ENCODE measurements around the gene AGBL4. TPM values are rescaled to one million over a fixed set of nuclear protein-coding genes. Genes with fewer than 3 reads are reported as not detected.

The AGBL4 gene
- not detected for polyA plus RNA-seq (2012; ENCODE audit: low read depth, missing spikeins)

DNA sequence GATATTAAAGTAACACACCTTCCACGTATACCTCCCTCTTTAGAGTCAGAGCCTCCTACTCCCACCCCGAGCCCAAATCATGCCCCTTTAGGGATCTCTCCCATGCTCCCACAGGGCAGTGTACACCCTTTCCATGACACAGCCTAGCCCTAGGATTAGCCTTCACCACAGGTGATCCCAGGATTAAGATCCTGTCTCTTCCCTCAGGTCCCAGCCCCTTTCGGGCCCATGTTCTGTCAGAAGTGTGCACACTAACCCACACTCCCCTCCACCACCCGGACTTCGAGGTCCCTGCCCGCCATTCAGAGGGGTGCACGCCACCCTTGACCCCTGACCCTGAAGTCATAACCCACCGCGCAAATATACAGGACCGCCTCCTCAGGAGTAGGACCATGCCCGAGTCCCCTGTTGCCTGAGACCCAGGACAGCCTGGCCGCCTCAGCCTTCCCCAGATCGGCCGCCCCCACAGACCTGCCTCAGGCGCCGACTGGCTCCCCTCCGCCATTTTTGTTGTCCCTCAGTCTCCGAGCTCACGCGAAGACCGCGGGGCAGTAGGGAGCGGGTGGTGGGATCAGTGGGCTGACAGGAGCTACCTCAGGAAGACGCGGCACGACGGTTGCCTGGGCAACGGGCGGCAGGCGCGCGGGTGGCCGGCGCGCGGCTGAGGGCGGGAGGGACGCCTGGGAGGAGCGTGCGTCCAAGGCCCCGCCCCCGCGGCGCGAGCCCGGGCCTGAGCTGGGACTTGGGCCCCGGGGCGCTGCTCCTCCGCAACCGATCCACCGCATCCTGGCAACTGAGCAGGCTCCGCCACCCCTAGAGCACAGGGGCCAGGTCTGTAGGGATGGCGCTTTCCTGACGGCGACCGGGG, at the start of gene AGBL4:
AGBL4 (minus strand) TSS at position 663 of the 868 bp plus-strand sequence.
- no peak for DNase-seq (ENCODE audit: insufficient read length, low spot score)
- TF ChIP-seq POLR2A (IDR thresholded peaks at IDR 0.05; ENCODE audit: low read depth, low read length) (no peak), POLR2AphosphoS5 (IDR thresholded peaks at IDR 0.05; ENCODE audit: low read depth, low read length) (no peak), POU2F2 (IDR thresholded peaks at IDR 0.05; ENCODE audit: low read depth, low read length) (no peak), PAX5 (IDR thresholded peaks at IDR 0.05; ENCODE audit: insufficient read depth, low read length, severe bottlenecking) (no peak)
- FAIRE-seq, result no peak

- DNase-seq (ENCODE audit: insufficient read length, low spot score), result no peak
- FAIRE-seq, result no peak
- TF ChIP-seq POU2F2 (IDR thresholded peaks at IDR 0.05; ENCODE audit: low read depth, low read length), result no peak
- TF ChIP-seq POLR2AphosphoS5 (IDR thresholded peaks at IDR 0.05; ENCODE audit: low read depth, low read length), result no peak
- no peak for TF ChIP-seq PAX5 (IDR thresholded peaks at IDR 0.05; ENCODE audit: insufficient read depth, low read length, severe bottlenecking)
- TF ChIP-seq POLR2A (IDR thresholded peaks at IDR 0.05; ENCODE audit: low read depth, low read length), result no peak
- no peak for TF ChIP-seq TAF1 (IDR thresholded peaks at IDR 0.05; ENCODE audit: low read depth, low read length)
- no peak for TF ChIP-seq SPI1 (IDR thresholded peaks at IDR 0.05; ENCODE audit: low read depth, low read length)
These were observed 43.1 kb upstream of the AGBL4 start for GRCh38 chr1:50066806-50067205.

DNA sequence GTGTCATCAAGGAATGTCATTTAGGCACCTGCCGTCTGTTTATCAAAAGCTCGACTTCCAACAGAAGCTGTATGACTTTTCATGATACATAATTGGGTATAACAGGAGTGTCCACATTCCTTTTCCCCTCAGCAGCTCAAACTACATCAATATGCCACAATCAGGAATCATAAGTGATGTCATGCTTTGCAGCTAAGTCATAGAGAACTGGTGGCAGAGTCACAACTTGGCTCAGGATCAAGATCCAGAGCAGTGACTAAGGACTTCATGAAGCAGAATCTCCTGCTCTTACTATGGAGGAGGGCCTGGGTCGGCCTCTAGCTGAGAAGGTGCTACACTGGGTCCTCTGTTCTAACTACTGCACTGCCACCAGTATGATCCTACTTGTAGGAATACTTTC, 36.5 kb upstream of the AGBL4 start:
- FAIRE-seq, result no peak
- DNase-seq (ENCODE audit: insufficient read length, low spot score), result no peak
- TF ChIP-seq TAF1 (IDR thresholded peaks at IDR 0.05; ENCODE audit: low read depth, low read length) (no peak), SPI1 (IDR thresholded peaks at IDR 0.05; ENCODE audit: low read depth, low read length) (no peak), POLR2A (IDR thresholded peaks at IDR 0.05; ENCODE audit: low read depth, low read length) (no peak), PAX5 (IDR thresholded peaks at IDR 0.05; ENCODE audit: insufficient read depth, low read length, severe bottlenecking) (no peak), POLR2AphosphoS5 (IDR thresholded peaks at IDR 0.05; ENCODE audit: low read depth, low read length) (no peak), POU2F2 (IDR thresholded peaks at IDR 0.05; ENCODE audit: low read depth, low read length) (no peak)

DNA sequence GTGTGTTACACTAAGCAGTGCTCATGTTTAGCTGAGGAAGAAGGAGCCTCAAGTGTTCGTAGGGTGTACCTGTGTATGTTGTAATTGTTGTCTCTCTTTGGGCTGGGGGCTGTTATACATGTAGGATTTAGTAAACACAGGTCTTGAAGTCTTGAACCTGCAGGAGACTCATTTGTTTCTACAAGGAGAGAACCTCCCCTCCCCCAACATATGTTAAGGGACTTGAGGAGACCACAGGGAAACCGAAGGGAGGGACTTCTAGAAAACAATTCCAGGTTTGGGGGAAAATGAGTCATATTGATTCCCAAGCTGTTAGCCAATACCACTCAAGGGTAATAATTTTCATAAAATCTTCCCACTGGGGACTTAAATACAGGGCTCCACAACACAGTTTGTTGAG, 25.0 kb upstream of the AGBL4 start:
- FAIRE-seq (no peak), DNase-seq (ENCODE audit: insufficient read length, low spot score) (no peak)
- TF ChIP-seq POU2F2 (IDR thresholded peaks at IDR 0.05; ENCODE audit: low read depth, low read length) (no peak), POLR2AphosphoS5 (IDR thresholded peaks at IDR 0.05; ENCODE audit: low read depth, low read length) (no peak), POLR2A (IDR thresholded peaks at IDR 0.05; ENCODE audit: low read depth, low read length) (no peak), PAX5 (IDR thresholded peaks at IDR 0.05; ENCODE audit: insufficient read depth, low read length, severe bottlenecking) (no peak), TAF1 (IDR thresholded peaks at IDR 0.05; ENCODE audit: low read depth, low read length) (no peak), SPI1 (IDR thresholded peaks at IDR 0.05; ENCODE audit: low read depth, low read length) (no peak)

GRCh38 chr1:50047916-50048694, 24.4 kb upstream of the AGBL4 start:
- FAIRE-seq (no peak), DNase-seq (ENCODE audit: insufficient read length, low spot score) (no peak)
- TF ChIP-seq TAF1 (IDR thresholded peaks at IDR 0.05; ENCODE audit: low read depth, low read length) (no peak), PAX5 (IDR thresholded peaks at IDR 0.05; ENCODE audit: insufficient read depth, low read length, severe bottlenecking) (no peak), POLR2A (IDR thresholded peaks at IDR 0.05; ENCODE audit: low read depth, low read length) (no peak), POU2F2 (IDR thresholded peaks at IDR 0.05; ENCODE audit: low read depth, low read length) (no peak), SPI1 (IDR thresholded peaks at IDR 0.05; ENCODE audit: low read depth, low read length) (no peak), POLR2AphosphoS5 (IDR thresholded peaks at IDR 0.05; ENCODE audit: low read depth, low read length) (no peak)

GRCh38 chr1:50038237-50038809, 14.6 kb upstream of the AGBL4 start:
- no peak for FAIRE-seq
- DNase-seq (ENCODE audit: insufficient read length, low spot score), result no peak

DNA sequence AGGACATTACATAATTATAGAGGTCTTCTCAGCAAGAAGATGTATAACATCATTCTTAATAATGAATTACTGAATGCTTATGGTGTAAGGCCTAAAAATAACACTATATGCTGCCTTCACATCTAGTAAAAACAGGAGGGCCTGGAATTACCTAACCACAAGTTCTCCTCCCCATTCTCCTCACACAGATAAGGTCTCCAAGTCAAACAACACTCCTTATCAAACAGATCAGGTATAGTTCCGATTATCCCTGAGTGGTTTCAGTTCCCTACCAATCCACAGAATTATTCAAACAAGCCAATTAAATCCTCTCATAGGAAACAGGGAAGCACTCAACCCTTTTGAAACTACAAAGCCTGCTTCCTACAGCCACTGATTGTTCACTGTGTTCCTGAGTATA, 4.0 kb upstream of the AGBL4 start:
- FAIRE-seq (no peak), DNase-seq (ENCODE audit: insufficient read length, low spot score) (no peak)
- TF ChIP-seq POLR2A (IDR thresholded peaks at IDR 0.05; ENCODE audit: low read depth, low read length) (no peak), SPI1 (IDR thresholded peaks at IDR 0.05; ENCODE audit: low read depth, low read length) (no peak), POLR2AphosphoS5 (IDR thresholded peaks at IDR 0.05; ENCODE audit: low read depth, low read length) (no peak), POU2F2 (IDR thresholded peaks at IDR 0.05; ENCODE audit: low read depth, low read length) (no peak), PAX5 (IDR thresholded peaks at IDR 0.05; ENCODE audit: insufficient read depth, low read length, severe bottlenecking) (no peak), TAF1 (IDR thresholded peaks at IDR 0.05; ENCODE audit: low read depth, low read length) (no peak)

More at GRCh38 chr1:50038237-50038809, 14.6 kb upstream of the AGBL4 start:
- TF ChIP-seq POLR2A (IDR thresholded peaks at IDR 0.05; ENCODE audit: low read depth, low read length) (no peak), SPI1 (IDR thresholded peaks at IDR 0.05; ENCODE audit: low read depth, low read length) (no peak), POU2F2 (IDR thresholded peaks at IDR 0.05; ENCODE audit: low read depth, low read length) (no peak), POLR2AphosphoS5 (IDR thresholded peaks at IDR 0.05; ENCODE audit: low read depth, low read length) (no peak), TAF1 (IDR thresholded peaks at IDR 0.05; ENCODE audit: low read depth, low read length) (no peak), PAX5 (IDR thresholded peaks at IDR 0.05; ENCODE audit: insufficient read depth, low read length, severe bottlenecking) (no peak)

DNA sequence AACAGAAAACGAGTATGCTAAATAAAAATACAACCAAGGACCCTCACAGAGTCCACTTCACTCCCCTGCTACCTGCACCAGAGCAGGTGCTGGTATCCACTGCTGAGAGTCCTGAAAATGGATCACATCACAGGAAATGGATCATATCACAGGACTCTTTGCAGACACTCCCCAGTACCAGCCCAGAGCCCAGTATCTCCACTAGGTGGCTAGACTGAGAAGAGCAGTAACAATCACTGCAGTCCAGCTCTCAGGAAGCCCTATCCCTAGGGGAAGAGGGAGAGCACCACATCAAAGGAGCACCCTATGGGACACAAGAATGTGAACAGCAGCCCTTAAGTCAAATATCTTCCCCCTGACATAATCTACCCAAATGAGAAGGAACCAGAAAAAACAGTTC, 28.0 kb downstream of the AGBL4 start:
- TF ChIP-seq PAX5 (IDR thresholded peaks at IDR 0.05; ENCODE audit: insufficient read depth, low read length, severe bottlenecking) (no peak), POU2F2 (IDR thresholded peaks at IDR 0.05; ENCODE audit: low read depth, low read length) (no peak), SPI1 (IDR thresholded peaks at IDR 0.05; ENCODE audit: low read depth, low read length) (no peak), POLR2AphosphoS5 (IDR thresholded peaks at IDR 0.05; ENCODE audit: low read depth, low read length) (no peak), POLR2A (IDR thresholded peaks at IDR 0.05; ENCODE audit: low read depth, low read length) (no peak), TAF1 (IDR thresholded peaks at IDR 0.05; ENCODE audit: low read depth, low read length) (no peak)
- FAIRE-seq, result no peak
- DNase-seq (ENCODE audit: insufficient read length, low spot score), result no peak

DNA sequence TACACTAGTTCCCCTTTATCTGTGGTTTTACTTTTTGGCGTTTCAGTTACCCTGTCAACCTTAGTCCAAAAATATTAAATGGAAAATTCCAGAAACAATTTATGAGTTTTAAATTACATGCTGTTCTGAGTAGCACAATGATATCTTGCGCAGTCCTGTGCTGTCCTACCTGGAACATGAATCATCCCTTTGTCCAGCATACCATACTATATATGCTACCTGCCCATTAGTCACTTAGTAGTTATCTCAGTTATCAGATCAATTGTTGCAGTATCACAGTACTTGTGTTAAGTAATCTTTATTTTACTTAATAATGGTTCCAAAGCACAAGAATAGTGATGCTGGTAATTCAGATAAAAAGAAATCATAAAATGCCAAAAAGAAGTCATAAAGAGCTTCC, 52.7 kb downstream of the AGBL4 start:
- TF ChIP-seq POLR2AphosphoS5 (IDR thresholded peaks at IDR 0.05; ENCODE audit: low read depth, low read length) (no peak), TAF1 (IDR thresholded peaks at IDR 0.05; ENCODE audit: low read depth, low read length) (no peak), POLR2A (IDR thresholded peaks at IDR 0.05; ENCODE audit: low read depth, low read length) (no peak), SPI1 (IDR thresholded peaks at IDR 0.05; ENCODE audit: low read depth, low read length) (no peak), PAX5 (IDR thresholded peaks at IDR 0.05; ENCODE audit: insufficient read depth, low read length, severe bottlenecking) (no peak), POU2F2 (IDR thresholded peaks at IDR 0.05; ENCODE audit: low read depth, low read length) (no peak)
- no peak for FAIRE-seq
- no peak for DNase-seq (ENCODE audit: insufficient read length, low spot score)
